HG03457 (cell line): ENCODE data around the gene ANKS1B.
A peak's percentile ranks its signal among the peaks of the same experiment; 100 is the strongest.

ENCODE experiments used
- ATAC-seq: cut with Tn5 transposase; IDR thresholded peaks from one replicate; pipeline ENCODE4 v1.9.1; 2021; ENCODE audit warnings: moderate number of reproducible peaks; ENCODE audit not compliant: unreplicated experiment

Gene ANKS1B

DNA sequence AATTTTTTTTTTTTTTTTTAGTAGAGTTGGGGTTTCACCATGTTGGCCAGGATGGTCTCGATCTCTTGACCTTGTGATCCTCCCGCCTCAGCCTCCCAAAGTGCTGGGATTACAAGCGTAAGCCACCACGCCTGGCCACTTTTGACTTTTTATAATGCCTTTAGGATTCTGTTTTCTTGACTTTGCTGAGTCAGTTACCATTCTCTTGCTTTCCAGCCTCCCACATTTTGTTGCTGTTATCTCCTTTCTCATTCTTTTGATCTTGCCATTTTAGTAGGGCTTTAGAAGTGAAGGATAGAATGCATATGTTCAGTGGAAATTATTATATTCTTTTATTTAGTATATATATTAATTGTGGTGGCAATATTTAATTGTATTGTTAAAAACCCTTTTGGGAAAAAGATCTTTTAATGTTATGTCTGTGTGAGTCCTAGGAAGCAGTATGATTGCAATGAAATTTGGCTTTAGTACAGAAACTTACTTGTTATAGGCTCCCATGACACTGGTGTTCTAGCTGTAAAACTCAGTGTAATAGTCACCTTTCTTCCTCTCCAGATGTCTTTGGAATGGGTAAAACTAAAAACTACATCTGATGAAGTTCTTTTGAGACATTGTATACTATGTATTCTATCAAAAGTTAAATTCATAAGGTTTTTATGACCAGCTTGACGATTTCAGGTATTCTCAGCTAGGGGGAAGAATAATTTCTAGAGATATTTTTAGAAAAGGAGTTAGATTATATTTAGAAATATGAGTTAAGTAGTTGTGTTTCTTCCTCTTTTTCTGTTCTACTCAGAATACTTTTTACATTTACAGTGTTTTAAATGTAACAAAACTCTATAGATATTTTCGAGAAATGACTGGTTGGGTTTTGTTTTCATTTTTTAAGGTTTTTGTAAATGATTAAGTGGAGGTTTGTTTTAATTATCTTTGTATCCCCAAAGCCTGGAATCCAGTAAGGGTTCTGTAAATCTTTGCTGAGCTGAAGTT is 1264.9 kb downstream of the ANKS1B start:
- ATAC-seq: no peak

DNA sequence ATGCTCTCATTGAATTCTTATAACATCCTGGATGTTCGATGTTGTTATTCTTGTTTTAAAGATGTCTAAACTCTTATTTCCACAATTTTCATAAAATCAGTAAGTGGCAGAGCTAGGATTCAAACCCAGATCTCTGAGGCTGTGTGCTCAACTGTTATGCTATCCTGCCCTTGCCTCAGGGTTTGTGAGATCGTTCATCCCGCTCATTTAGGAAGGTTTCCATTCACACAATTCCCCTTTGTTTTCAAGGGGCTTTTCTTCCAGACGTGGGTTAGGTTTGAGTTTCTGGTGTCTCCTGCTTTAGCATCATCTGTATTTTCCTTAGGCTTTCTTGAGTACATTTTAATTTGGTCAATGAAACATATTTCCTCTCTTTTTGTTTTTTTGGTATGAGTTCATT is 1270.3 kb downstream of the ANKS1B start:
- ATAC-seq: no peak

DNA sequence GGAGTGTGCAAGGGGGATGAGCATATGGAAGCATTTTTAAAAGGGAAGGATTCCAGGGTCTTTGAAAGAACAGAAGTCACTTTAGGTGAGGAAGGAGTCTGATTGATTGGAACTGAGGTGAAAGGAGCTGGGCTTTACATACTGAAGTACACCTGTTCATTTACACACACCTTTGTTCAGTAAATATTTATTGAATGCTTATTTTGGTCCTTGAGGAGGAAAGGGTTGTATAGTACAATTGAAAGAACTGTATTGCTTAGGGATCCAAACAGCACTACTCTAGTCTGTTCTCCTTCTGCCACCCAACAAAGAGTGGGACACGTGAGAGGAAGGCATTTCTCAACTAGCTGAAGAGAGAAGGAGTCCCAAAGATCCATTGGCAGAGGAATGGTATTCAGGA is 1275.7 kb downstream of the ANKS1B start:
- no peak for ATAC-seq

DNA sequence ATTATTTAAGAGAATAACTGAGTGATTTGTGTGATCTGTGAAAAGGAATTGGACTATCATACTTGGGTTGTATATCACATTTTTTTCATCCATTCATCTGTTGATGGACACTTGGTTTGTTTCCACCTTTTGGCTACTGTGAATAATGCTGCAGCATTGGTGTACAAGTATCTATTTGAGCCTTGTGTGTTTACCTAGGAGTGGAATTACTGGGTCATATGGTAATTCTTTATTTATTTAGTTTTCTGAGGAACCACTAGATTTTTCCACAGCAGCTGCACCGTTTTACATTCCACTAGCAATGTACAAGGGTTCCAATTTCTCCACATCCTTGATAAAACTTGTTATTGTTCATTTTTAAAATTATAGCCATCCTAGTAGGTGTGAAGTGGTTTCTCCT is 1283.6 kb downstream of the ANKS1B start:
- no peak for ATAC-seq

DNA sequence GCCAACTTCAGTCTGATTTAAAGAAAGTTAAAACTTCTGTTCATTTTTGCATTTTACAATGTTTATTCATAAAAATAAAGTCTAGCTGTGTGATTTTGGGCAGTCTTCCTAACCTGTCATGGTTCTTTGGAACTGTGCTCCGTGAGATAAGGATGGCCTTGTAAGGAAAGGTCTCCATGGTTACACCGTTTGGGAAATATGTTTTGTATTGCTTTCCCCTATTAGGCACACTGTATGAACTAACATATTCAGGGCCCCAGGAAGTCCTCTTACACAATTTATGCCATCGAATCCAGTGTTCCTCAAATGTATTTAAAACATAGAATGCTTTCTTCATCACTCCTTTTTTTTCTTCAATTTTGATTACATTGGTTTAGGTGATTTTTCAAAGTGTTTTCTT is 1285.2 kb downstream of the ANKS1B start:
- no peak for ATAC-seq

DNA sequence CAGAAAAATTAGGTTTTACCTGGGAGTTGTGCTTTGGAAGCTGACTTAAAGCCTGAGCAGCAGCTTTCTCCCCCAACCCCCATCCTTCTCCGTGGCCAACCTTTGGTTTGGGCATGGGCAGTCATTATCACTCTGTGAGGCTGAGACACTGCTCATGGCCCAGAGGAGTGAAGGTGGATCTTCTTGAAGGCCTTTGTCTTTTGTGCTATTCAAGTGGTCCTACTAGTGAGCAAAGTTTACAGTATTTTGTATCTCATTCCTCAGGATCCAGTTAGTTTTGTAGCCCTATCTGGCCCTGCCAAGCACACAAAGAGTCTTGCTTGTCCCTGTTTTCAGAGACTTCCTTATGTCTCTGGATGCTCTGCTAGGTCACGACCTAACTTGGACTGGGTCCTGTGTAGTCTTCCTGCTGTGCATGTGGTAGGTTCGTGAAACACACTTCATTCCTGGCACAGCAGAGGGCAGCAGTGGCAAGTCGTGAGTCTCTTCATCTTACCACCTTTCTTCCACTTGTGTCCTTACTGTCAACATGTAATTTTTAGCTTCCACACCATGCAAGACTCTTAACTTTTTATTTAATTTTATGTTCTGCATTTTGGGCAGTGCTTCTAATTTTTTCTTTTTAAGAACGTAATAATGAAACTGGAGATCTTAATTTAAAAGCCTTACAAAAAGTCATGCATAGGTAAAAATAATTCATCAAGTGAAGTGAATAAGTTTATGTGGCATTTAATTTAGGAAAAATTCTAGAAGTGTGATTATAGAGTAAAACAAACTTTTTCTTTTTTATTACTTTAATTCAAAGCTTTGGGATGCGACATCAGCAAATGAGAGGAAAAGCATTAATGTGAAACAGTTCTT is 1285.9 kb downstream of the ANKS1B start:
- peak; percentile 89 for ATAC-seq

DNA sequence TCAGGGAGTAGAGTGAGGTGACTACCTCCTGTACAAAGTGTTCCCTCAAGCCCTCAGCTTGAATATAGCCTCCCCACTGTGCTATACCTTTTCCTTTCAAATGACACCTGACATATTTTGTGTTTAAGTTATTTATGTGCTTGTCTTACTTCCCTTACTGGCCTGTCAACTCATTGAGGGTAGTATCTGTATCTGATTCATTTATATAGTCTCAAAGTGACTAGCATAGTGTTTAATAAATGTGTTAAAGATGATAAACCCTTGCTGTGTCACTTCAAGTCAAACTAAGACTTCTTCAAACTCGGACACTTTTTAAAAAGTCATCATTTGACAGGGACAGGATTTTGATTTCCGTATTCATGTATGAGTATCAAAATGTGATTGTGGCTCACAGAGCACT is 1287.5 kb downstream of the ANKS1B start:
- no peak for ATAC-seq

DNA sequence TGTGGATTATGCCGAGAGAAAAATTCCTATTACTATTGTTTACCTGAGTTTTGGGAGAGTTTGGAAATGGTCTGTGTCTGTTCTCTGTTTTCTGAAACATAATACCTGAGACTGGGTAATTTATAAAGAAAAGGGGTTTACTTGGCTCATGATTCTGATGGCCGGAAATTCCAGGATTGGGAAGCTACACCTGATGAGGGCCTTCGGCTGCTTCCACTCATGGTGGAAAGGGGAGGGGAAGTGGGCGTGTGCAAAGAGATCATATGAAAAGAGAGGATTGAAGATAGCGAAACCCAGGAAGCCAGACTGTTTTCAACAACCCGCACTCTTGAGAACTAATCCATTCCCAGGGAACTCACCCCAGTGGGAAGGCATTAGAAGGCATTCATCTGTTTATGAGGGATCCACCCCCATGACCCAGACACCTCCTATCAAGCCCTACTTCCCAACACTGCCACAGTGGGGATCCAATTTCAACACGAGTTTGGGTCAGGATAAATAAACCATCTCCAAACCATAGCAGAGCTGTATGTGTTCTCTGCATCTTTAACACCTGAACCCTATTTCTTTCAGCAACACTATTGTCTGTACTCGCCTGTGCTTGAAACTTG is 1288.6 kb downstream of the ANKS1B start:
- ATAC-seq: no peak

DNA sequence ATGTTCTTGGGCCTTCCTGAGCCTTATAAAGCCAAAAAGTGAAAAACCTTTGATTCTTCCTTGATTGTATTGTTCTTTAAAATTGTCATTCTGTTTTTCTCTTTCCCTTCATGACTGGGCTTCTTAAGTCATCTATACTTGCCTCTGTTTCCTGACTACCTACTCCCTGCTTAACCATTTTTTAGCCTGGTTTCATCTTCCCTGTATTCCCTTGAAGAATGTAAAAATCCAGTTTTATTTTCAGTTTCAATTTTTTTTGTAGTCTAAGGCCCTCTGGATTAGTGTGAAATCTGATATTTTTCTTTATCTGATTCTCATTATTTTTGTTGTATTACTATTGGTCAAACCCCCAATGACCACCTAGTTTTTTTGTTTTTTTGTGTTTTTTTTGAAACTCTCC is 1293.4 kb downstream of the ANKS1B start:
- ATAC-seq: no peak

DNA sequence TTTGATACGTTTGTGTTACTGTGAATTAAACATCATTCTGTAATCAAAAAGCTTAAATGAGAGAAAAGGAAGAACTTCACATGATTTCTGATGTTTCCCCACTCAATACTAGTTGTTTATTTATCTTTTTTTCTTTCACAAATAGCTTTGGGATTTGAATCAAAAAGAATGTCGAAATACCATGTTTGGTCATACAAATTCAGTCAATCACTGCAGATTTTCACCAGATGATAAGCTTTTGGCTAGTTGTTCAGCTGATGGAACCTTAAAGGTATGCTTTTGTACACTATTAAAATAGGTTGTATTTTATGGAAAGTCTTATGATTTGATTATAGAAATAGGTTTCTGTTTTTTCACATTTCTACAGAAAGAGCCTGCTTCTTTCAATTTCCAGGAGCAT is 1298.1 kb downstream of the ANKS1B start:
- no peak for ATAC-seq
